Left renal pelvis (tissue), 4 donors: ENCODE results near the gene PRLH. TPM values are rescaled to one million over a fixed set of nuclear protein-coding genes. Genes with fewer than 3 reads are reported as not detected.
"Not testable (repeated sequence)": the region's sequence is repeated elsewhere in the genome, so short reads cannot be mapped to it uniquely, and the experiment has no call there.

Experiments used
- DNase-seq, 4 donors: peaks; one replicate each; pipeline ENCODE4 v3.0.0-alpha.2; 2013; ENCODE audit warnings: low read depth in 4 of 4, low spot score in 3 of 4
- polyA plus RNA-seq, 4 donors: library from polyadenylated mRNA; unstranded; fragments of 120-200 nt; gene quantifications; one replicate each; pipeline ENCODE4 v1.2.1, GENCODE V29; 2013; ENCODE audit not compliant: insufficient read length in 4 of 4

Gene PRLH
- polyA plus RNA-seq, 4 donors: not detected

DNA sequence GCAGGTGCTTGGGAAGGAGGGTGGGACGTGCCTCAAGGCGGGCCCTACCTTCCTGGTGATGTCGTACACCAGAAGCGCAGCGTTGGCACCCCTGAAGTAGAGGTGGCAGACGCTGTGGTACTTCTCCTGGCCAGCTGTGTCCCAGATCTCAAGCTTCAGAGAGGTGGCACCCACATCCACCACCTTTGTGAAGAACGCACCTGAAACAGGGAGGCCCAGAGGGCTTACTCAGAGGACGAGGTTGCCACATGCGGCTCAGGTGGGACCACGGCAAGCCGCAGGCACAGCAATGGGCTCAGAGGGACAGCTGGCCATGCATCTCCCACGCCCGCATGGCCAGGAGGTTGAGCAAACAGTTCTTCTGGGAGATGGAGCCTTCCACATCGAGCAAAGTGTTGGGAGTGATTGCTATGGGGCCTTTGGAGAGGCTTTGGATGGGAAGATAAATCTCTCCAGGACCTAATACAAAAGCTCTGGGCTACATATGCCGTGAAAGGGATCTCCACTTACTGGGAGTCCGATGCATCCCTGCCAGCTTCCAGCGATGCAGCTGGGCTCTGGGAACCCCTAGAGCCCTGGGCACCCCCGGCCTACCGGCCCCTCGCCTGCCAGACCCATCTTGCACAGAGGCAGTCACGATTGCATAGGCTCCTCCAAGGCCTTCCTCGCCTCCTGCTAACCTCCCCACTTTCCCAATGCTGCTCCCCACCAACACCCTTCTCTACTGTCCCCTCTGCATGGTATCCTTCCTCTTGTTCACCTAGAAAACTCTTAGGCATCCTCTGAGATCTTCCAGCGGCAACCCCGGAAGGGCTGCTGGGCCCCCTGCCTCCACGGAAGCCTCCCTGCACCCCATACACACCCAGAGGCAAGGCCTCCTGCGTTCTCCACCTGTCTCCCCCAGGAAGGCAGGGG is 11.8 kb downstream of the PRLH start:
- no peak for DNase-seq

DNA sequence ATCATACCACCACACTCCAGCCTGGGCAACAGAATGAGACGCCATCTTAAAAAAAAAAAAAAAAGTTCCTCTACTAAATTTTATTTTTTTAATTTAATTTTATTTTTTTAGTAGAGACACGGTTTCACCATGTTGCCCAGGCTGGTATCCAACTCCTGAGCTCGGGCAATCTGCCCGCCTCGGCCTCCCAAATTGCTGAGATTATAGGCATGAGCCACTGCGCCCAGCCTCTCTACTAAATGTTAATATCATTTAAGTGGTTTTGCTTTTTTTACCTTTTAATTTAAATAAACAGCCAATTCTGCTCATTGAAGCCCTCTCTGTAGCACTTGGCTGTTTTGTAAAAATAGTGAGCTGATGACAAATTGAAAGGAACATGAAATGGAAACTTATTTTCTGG is 15.0 kb downstream of the PRLH start:
- no peak for DNase-seq

DNA sequence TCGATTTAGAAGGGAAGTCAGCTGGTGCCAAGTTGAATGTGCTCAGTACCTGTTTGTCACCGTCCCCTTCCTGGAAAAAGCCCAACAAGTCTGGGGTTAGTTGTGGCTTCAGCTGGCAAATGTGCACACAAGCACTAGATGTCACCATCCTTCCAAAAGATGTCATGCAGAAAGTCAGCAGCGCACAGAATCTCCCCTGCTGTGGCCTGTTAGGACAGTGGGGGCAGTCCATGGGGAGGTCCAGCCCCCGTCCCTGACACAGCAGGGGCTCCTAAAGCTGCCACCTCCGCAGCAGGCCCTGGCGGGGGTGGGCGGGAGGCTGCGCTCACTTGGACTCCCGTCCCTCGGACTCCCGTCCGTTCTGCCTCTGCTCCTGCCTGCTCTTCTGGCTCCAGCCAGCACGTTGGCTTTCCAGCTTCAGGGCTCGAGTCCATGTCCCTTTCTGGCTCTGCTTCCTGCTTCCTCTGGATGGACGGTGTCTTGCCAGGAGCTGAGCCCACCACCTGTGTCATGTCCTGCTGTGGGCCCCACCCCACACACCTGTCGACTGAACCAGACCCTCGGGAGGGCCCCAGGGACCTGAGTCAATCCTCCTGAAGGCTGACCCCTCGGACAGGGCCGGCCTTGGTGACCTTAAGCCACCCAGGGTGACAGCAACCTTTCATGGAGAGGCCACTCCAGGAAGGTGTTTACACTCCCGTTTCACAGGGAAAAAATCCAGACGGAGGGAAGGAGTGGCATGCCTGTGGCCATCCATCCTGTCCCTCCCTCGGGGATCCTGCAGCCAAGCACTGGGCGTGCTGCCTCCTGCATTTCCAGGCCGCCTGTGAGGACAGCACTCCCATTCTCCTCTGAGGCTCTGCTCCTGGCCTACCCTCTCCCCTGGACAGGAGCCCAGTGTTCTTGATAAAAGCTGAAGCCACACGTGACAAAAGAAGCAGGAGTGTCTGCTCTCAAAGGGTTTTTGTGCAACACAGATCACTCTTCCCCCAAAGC is 15.7 kb downstream of the PRLH start:
- peak in 1 of 4 donors; percentile 48 for DNase-seq

DNA sequence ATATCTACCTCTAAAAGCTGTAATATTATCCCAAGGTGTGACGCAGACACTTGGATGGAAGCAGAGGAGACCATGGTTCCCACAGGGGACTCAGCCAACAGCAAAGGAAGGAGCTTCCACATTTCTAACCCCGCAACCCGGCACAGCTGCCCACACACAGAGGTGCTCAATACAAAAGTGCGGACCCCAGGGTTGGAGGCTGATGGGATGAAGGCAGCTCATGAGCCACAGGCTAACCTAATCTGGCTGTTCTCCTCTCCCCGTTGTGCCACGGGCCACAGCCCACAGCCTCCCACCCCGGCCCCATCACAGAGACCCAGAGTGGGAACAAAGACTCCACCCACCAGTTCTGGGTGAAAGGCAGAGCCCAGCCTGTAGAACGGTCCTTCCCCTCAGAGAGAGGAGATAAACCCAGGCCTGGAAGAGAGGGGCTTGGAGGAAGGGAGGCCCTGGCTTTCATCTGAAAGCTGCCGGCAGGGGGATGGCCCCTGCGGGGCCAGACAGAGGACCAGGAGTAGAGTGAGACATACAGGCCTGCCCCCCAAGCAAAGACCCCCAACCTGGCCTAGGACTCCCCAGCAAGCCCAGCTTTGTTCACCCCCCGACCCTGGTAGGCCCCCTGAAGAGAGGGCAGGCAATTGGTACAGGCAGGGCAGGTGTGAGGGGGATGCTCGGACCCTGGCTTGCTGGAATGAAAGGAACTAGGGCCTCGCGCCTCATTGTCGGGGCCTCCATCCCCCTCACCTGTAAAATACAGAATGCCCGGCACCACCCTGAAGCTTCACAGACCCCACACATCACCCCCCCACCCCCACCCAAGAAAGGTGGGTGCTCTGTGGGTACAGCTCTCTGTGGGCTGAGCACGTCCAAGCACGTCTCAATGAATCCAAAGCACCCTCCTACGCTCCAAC is 17.3 kb downstream of the PRLH start:
- DNase-seq: no peak

DNA sequence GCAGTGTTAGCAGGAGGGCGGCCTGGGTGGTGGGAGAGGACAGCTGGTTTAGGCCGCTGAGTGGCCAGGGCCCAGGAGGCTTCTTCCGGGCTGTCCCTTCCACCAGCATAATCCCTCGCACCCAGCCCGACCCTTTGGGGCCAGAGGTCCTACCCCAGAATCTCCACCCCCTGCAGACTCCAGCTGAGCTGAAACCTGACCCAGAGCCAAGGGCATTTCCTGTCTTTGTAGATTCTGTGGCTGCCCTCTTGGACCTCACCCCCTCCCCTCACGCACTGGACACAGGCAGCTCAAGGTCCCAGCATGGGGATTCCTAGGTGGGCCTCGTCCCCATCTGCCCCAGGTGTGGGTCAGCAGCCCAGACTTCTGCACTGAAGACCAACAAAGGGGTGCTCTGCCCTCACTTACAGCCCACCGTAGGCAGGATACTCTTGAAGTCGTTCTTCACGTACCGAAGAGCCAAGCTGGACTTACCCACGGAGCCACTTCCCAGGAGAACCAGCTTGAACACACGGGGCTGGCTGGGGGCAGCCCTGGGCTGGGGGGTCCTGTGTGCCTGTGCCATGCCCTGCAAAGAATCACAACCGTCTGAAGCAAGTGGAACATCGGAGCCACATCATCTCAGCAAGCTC is 19.3 kb downstream of the PRLH start:
- DNase-seq: no peak

DNA sequence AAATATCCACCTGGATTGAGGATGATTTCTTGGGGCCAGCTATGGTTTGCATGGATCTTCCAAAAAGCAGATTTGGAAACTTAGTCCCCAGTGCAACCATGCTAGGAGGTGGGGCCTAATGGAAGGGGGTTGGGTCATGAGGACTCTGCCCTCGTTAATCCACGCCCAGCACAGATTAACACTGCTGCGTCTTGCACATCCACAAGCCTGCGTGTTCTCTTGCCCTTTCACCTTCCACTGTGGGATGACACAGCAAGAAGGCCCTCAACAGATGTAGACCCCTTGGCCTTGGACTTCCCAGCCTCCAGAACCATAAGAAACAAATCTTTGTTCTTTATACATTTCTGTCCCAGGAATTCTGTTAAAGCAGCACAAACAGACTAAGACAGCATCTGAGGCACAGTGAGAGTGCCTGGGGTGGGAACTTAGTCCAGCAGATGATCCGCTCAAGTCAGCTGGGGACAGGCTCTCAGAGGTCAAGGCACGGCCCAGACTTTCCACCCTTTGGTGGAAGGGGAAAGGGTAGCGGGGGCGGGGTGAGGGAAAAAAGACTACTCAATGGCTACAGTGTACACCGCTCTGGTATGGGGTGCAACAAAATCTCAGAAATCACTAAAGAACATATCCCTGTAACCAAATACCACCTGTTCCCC is 21.8 kb downstream of the PRLH start:
- no peak for DNase-seq

DNA sequence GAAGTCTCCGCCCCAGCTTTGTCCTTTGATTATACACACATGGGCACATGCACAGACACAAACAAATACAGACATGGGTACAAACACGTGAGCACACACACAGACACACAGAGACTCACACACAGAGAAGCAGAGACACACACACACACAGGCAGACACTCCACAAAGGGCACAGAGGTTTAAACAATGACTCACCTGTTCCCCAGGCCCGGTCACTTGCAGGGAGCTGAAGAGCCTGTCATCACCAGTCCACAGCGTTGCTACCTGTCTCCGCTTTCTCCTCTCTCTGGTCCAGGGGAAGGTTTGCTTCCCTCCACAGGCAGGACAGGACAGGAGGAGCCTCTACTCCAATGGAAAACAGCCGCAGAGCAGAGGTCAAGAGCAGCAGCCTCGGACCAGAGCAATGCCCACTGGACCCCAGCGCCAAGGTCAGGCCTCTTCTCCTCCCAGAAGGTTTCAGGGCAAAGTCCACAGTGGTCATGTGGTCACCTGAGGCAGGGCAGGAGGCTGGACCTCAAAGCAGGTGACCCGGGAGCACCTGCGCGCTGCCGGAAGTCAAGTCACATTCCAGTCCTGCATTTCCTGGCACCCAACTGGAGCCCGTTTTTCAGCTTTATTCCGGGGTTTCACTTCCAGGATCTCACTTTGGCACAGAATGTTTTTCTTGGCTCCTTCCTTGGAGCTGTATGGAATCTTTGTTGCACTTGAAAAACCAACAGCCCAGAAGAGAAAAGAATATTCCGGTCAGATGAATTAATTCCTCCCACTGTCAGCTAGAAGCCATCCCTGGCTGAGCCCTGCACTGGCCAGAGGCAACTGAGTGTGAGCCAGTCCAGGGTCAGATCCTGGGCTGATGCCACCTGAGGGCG is 24.1 kb downstream of the PRLH start, which contains the start of gene RAB17:
TSS of gene RAB17 (minus strand) at position 463 of the 869 bp plus-strand sequence. CDS start 4,580 bp downstream, outside the sequence.
- no peak for DNase-seq

DNA sequence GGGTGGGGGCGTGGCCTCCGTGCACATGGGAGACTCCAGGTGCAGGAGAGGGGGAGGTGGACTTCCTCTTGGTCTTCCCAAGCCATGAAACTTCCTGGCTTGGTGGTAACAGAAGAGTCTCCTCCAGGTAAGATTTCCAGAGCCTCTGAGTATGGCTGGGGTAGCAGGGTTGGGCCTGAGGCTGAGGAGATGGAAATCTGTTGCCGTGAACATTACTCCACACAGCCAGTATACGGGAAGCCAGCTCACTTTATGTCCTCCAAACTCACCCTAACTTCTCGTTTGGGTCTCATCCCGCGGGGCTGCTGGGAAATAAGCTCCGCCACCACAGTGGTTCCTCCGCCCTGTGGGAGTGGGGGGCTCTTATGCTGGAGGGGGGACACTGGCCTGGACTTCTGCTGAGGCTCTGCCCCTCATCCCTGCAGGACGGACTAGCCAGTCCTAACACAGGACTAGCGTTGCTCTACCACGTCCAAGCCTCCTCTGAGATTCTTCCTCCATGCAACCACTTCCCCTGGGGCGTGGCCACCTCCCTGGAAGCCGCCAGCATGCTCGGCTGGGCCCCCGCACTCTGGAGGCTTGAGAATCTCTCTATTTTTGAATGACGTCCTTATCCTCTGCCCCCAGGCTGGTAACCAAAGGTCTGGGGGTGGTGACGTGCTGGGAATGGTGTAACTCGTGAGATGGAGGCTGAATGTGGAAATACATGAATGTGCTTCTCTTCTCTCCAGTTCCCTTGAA is 24.9 kb downstream of the PRLH start:
- DNase-seq: no peak

DNA sequence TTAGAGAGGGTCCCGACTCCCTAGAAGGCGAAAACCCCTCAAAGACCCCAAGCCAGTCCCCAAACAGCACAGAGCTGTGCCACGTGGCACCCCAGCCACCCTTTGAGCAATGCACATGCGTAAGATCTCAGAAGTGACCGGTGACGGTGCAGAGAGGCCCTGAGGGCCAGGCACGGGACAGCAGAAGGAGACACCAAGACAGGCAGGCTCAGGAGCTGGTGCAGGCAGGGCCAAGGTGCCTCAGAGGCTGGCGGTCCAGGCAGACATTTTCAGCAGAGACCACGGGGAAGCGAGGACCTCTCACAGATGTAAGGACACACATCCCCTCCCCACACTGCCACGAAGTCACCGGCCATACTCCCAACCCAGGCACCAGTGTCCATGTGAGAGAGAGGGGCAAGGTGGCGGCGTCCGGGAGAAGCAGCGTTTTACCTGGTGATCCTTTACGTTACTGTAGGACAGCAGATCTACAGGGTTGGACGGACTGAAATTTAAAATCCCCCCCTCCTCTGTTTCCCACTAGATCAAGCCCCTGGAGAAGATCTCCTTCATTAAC is 26.1 kb downstream of the PRLH start:
- no peak for DNase-seq

DNA sequence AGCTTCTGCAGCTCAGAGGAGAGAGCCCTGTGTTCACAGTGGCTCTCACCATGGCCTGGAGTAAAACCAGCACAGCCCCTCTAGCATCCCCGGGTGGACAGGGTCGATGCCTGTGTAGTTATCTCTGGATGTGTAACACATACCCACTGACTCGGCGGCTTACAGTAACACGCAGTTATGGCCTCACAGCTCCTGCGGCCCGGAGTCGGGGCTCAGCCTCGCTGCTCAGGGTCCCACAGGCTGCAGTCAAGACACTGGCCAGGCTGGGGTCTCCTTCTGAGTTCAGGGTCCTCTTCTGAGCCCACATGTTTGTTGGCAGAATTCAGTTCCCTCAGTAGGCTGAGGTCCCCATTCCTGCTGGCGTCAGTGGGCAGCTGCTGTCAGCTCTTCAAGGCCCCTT is 26.7 kb downstream of the PRLH start:
- DNase-seq: no peak

DNA sequence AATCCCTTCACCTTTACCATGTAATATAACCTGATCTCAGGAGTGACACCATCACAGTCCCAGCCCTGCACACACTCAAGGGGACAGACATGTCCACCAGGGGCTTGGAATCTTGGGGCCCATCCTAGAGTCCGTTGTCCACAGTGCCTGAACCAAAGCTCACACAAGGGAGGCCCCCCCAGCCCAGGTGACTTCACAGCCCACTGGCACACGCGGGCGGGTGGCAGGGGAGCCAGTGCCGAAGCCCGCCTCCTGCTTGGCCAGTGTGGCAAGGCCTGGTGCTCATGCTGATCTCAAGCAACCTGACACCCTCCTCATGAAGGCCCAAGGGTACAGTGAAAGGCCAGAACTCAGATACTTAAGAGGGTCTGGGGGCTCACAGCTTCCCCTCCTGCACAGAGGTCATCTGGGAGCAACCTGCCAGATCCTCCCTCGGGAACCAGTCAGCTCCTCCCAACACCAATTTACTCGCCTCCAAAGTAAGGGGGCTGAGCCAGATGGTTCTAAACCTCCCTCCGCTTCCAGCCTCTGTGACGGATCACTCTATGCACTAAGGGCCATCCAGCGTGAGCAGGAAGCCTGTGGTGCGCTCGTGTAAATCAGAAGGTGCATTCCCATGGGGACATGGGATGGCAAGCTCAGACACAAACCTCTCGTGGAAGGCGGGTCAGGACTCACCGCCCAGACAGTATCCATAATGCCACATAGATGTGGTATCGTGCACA is 27.4 kb downstream of the PRLH start:
- no peak for DNase-seq

DNA sequence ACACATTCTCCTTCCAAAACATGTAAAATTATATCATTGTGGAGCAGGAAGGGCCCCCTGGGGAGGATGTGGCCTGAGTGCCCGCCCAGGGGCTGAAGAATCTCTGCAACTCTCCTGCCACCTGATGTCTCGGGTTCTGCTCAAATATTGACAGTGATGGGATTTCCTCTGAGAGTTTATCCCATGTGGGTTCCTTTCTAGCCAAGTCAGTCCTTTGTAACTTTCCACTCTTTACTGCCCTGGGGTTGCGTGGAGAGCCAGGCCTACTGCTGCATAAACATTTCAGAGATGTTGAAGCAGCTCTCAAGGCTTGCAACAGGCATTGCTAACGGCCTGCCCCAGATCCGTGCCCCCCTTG is 28.1 kb downstream of the PRLH start:
- no peak for DNase-seq

DNA sequence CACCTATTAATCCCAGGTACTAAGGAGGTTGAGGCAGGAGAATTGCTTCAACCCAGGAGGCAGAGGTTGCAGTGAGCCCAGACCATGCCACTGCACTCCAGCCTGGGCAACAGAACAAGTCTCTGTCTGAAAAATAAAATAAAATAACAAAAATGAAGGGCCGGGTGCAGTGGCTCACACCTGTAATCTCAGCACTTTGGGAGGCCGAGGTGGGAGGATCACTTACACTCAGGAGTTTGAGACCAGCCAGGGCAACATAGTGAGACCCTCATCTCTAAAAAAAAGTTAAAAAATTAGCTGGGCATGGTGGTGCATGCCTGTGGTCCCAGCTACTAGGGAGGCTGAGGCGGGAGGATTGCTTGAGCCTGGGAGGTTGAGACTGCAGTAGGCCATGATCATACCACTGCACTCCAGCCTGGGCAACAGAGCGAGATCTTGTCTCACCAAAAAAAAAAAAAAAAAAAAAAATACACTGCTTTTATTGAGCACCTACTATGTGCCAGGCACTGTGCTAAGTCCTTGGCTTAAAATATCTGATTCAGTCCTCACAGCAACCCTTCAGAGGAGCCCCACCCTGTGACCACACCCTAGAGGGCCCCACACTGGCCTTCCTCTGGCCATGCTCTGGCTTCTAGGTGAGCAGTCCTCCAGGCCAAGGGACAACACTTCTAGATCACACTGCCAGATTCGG is 29.6 kb downstream of the PRLH start:
- DNase-seq: not testable (repeated sequence)

DNA sequence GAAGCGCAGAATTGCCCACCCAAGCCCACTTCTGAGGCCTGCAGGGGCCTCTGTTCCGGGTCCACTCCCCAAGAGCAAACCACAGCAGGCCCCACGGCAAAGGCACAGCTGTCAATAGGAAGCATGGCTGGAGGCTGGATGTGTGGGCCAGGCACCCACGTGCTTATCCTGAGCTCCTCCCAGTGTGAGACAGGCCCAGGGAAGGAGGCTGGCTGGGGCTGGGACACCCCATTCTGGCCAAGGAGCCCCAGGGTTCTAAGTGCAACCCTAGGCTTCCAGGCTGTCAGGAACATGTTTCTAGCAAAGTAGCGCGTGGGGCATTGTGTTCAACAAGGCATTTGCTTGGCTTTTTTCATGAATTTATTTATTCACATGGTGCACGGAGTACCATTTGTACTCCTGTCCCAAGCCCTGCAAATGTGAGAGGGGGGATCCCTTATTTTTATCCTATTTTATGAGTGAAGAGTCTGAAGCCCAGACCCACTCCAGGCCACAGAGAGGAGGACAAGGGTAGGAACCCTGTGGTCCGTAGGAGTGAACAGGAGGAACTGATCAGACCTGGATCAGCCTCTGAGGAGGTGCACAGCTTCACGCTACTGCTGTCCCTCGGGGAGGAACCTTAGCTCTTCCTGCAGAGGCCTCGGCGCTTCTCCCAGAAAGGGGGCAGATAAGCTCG is 30.3 kb downstream of the PRLH start:
- no peak for DNase-seq
